HEK293 (cell line): ENCODE results near the gene TMEM196.

Experiments
- CTCF ChIP-seq: fragments of 450-650 bp; formaldehyde crosslinking; IDR thresholded peaks from 2 replicates; pipeline ENCODE4 v1.5.1; 2016; ENCODE audit warnings: missing biosample characterization, missing genetic modification characterization
- KLF9 ChIP-seq: fragments of 450-650 bp; formaldehyde crosslinking; IDR thresholded peaks from 2 replicates; pipeline ENCODE4 v1.5.1; 2016; ENCODE audit warnings: missing biosample characterization, missing genetic modification characterization, low read depth
- RBAK ChIP-seq: fragments of 450-650 bp; formaldehyde crosslinking; IDR thresholded peaks from 2 replicates; pipeline ENCODE4 v1.5.1; 2016; ENCODE audit warnings: missing biosample characterization, missing genetic modification characterization
- SETDB1 ChIP-seq: IDR thresholded peaks from one replicate; pipeline ENCODE4 v1.6.1; 2017; ENCODE audit warnings: mild to moderate bottlenecking, low read length, moderate library complexity, mixed read lengths; ENCODE audit not compliant: insufficient read length
- TCF7L2 ChIP-seq: IDR thresholded peaks from 2 replicates; pipeline ENCODE4 v1.6.1; 2011; ENCODE audit warnings: low read depth, mild to moderate bottlenecking, inconsistent platforms, low read length, moderate library complexity, borderline replicate concordance
- ZBTB8A ChIP-seq: fragments of 450-650 bp; formaldehyde crosslinking; IDR thresholded peaks from 2 replicates; pipeline ENCODE4 v1.5.1; 2016; ENCODE audit warnings: missing biosample characterization, missing genetic modification characterization
- ZNF274 ChIP-seq, 2 experiments: fragments of 200-500 bp in 1 of 2; fragments of 450-650 bp in 1 of 2; sonication (Bioruptor generic) in 1 of 2; formaldehyde crosslinking in 1 of 2; IDR thresholded peaks; 2 replicates each; pipeline versions ENCODE4 v1.5.1 to v1.6.1; 2014 to 2016; ENCODE audit warnings: borderline replicate concordance in 1 of 2, inconsistent platforms in 1 of 2, low read length in 1 of 2, missing biosample characterization in 1 of 2, missing genetic modification characterization in 1 of 2
- ZNF560 ChIP-seq: fragments of 450-650 bp; formaldehyde crosslinking; IDR thresholded peaks from 2 replicates; pipeline ENCODE4 v1.5.1; 2017; ENCODE audit warnings: missing biosample characterization, missing genetic modification characterization, borderline replicate concordance
- TF ChIP-seq, protein P1 (sequence below): fragments of 450-650 bp; formaldehyde crosslinking; optimal IDR thresholded peaks from 2 replicates; pipeline ENCODE3; 2016; ENCODE audit warnings: missing biosample characterization, mild to moderate bottlenecking, missing genetic modification characterization

DNA sequence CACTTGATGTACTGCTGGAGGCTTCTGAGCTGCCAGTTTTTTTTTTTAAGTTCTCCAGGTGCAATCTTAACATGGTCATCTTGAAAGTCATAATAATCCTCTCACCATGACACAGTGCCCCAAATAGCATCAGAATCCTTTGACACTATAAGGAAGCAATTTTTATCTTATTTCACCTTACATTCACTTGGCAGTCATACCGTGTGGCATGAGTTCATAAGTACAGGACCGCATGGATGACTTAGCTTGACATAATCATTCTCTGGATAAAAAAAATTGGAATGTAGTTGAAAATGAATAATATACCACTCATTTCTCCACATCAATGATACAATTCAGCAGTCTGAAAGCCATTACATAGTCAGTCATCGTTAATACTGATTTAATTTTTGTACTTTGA, 25.6 kb upstream of the TMEM196 start:
- no peak for TF ChIP-seq ZNF560 (tag by site-specific recombination)
- TF ChIP-seq KLF9: no peak
- TF ChIP-seq CTCF (tag by site-specific recombination): no peak
- no peak for TF ChIP-seq ZNF274 (IDR thresholded peaks at IDR 0.05; ENCODE audit: low read length)
- no peak for TF ChIP-seq ZNF274 (tag by site-specific recombination; IDR thresholded peaks at IDR 0.05; ENCODE audit: borderline replicate concordance)
- no peak for TF ChIP-seq ZBTB8A
- no peak for TF ChIP-seq SETDB1
- no peak for TF ChIP-seq RBAK (tag by site-specific recombination)
- TF ChIP-seq TCF7L2: no peak
- TF ChIP-seq, protein P1, sequence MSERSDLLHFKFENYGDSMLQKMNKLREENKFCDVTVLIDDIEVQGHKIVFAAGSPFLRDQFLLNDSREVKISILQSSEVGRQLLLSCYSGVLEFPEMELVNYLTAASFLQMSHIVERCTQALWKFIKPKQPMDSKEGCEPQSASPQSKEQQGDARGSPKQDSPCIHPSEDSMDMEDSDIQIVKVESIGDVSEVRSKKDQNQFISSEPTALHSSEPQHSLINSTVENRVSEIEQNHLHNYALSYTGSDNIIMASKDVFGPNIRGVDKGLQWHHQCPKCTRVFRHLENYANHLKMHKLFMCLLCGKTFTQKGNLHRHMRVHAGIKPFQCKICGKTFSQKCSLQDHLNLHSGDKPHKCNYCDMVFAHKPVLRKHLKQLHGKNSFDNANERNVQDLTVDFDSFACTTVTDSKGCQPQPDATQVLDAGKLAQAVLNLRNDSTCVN: no peak
